Measurements from ENCODE around the gene ACVRL1.
"Not testable (repeated sequence)": the region's sequence is repeated elsewhere in the genome, so short reads cannot be mapped to it uniquely, and the experiment has no call there.

ACVRL1 gene

GRCh38 chr12:51873251-51873994 is 33.9 kb upstream of the ACVRL1 start:
- in situ Hi-C loops (cut with MboI; ENCODE audit: low sequenced_read_pairs): no loop called here

GRCh38 chr12:51874000-51874399 is 33.3 kb upstream of the ACVRL1 start:
- in situ Hi-C loops (cut with MboI; ENCODE audit: low sequenced_read_pairs): no loop called here

GRCh38 chr12:51874486-51874885 is 32.8 kb upstream of the ACVRL1 start:
- in situ Hi-C loops (cut with MboI; ENCODE audit: low sequenced_read_pairs): no loop called here

GRCh38 chr12:51879102-51879501 is 28.2 kb upstream of the ACVRL1 start:
- in situ Hi-C loops (cut with MboI; ENCODE audit: low sequenced_read_pairs): no loop called here

GRCh38 chr12:51883295-51883694 is 24.0 kb upstream of the ACVRL1 start:
- in situ Hi-C loops (cut with MboI; ENCODE audit: low sequenced_read_pairs): no loop called here

- in situ Hi-C loops (cut with MboI; ENCODE audit: low sequenced_read_pairs): no loop called here
These were observed 23.2 kb upstream of the ACVRL1 start for GRCh38 chr12:51883998-51884675.

GRCh38 chr12:51884676-51885229 is 22.6 kb upstream of the ACVRL1 start:
- in situ Hi-C loops (cut with MboI; ENCODE audit: low sequenced_read_pairs): no loop called here

- in situ Hi-C loops (cut with MboI; ENCODE audit: low sequenced_read_pairs): not testable (repeated sequence)
These were observed 21.8 kb upstream of the ACVRL1 start for GRCh38 chr12:51885294-51886020.

GRCh38 chr12:51886021-51886710 is 21.1 kb upstream of the ACVRL1 start:
- in situ Hi-C loops (cut with MboI; ENCODE audit: low sequenced_read_pairs): no loop called here

- in situ Hi-C loops (cut with MboI; ENCODE audit: low sequenced_read_pairs): no loop called here
These were observed 19.6 kb upstream of the ACVRL1 start, which contains the start of gene ANKRD33 for GRCh38 chr12:51887476-51888315. Gene ANKRD33, plus strand, starts transcription at chr12:51888103. Its CDS starts 84 bp downstream, at chr12:51888187.

GRCh38 chr12:51888316-51889215 is 18.7 kb upstream of the ACVRL1 start:
- in situ Hi-C loops (cut with MboI; ENCODE audit: low sequenced_read_pairs): no loop called here

- in situ Hi-C loops (cut with MboI; ENCODE audit: low sequenced_read_pairs): no loop called here
These were observed 17.8 kb upstream of the ACVRL1 start for GRCh38 chr12:51889216-51890132.

- in situ Hi-C loops (cut with MboI; ENCODE audit: low sequenced_read_pairs): no loop called here
These were observed 17.2 kb upstream of the ACVRL1 start for GRCh38 chr12:51890133-51890464.

GRCh38 chr12:51890511-51891171 is 16.7 kb upstream of the ACVRL1 start:
- in situ Hi-C loops (cut with MboI; ENCODE audit: low sequenced_read_pairs): no loop called here

- in situ Hi-C loops (cut with MboI; ENCODE audit: low sequenced_read_pairs): no loop called here
These were observed 15.5 kb upstream of the ACVRL1 start for GRCh38 chr12:51891843-51892242.

- in situ Hi-C loops (cut with MboI; ENCODE audit: low sequenced_read_pairs): no loop called here
These were observed 13.5 kb upstream of the ACVRL1 start for GRCh38 chr12:51893786-51894185.

GRCh38 chr12:51895378-51896135 is 11.7 kb upstream of the ACVRL1 start:
- in situ Hi-C loops (cut with MboI; ENCODE audit: low sequenced_read_pairs): no loop called here
